ENCODE data around the gene RSRC1. TPM values are rescaled to one million over a fixed set of nuclear protein-coding genes. Genes with fewer than 3 reads are reported as not detected.
A peak's percentile ranks its signal among the peaks of the same experiment; 100 is the strongest.

Gene RSRC1
- total and polyA plus RNA-seq, 2 of the 13 experiments (the other 11 are each of a cell fraction or from before 2014, with no cell fraction given) = 4.9 to 63.0 TPM

DNA sequence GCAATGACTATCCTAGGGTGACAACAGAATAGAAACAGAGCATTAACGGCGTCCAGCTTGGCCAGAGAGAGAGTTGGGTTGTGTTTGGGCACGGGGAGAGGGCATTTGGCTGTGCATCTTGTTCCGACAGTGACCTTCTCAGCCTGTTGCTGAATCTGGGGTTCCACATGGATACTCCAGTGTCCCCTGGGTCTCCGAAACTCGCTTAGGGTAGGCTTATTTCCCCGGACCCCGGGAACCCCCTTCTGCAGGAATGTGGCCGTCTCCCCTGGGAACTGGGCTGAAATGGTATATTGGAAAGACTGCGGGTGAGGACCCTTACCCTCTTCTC, 11.6 kb upstream of the RSRC1 start (continued):
- TF ChIP-seq, protein P1, sequence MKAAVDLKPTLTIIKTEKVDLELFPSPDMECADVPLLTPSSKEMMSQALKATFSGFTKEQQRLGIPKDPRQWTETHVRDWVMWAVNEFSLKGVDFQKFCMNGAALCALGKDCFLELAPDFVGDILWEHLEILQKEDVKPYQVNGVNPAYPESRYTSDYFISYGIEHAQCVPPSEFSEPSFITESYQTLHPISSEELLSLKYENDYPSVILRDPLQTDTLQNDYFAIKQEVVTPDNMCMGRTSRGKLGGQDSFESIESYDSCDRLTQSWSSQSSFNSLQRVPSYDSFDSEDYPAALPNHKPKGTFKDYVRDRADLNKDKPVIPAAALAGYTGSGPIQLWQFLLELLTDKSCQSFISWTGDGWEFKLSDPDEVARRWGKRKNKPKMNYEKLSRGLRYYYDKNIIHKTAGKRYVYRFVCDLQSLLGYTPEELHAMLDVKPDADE (CRISPR knock-in tag; IDR thresholded peaks at IDR 0.05) = no peak
- TF ChIP-seq ETV5 (CRISPR knock-in tag; IDR thresholded peaks at IDR 0.05; ENCODE audit: borderline replicate concordance) (no peak), HNRNPUL1 (IDR thresholded peaks at IDR 0.05; ENCODE audit: low read depth, low read length) (no peak), ZNF503 (CRISPR knock-in tag; IDR thresholded peaks at IDR 0.05) (no peak), GMEB2 (CRISPR knock-in tag; IDR thresholded peaks at IDR 0.05; ENCODE audit: low read depth) (no peak), DRAP1 (CRISPR knock-in tag; IDR thresholded peaks at IDR 0.05) (no peak), ZFP37 (CRISPR knock-in tag; IDR thresholded peaks at IDR 0.05; ENCODE audit: borderline replicate concordance) (0 out of 2 replicates have a peak, but pooled peaks have one; percentile 2), ZNF512 (CRISPR knock-in tag; IDR thresholded peaks at IDR 0.05) (no peak), BORCS8-MEF2B (CRISPR knock-in tag; IDR thresholded peaks at IDR 0.05) (0 out of 2 replicates have a peak, but pooled peaks have one; percentile 0), FOSL1 (CRISPR knock-in tag; IDR thresholded peaks at IDR 0.05; ENCODE audit: borderline replicate concordance) (no peak), GTF3A (CRISPR knock-in tag; conservative IDR thresholded peaks at IDR 0.05) (no peak), KDM5A (IDR thresholded peaks at IDR 0.05; ENCODE audit: borderline replicate concordance, low read length) (no peak), MATR3 (CRISPR knock-in tag; IDR thresholded peaks at IDR 0.05) (no peak), ZNF776 (CRISPR knock-in tag; IDR thresholded peaks at IDR 0.05) (no peak), POLR2A (IDR thresholded peaks at IDR 0.05; ENCODE audit: insufficient read depth in 1 of 2, low read depth in 2 of 2, low read length in 2 of 2) (no peak), MAFG (CRISPR knock-in tag; IDR thresholded peaks at IDR 0.05) (no peak), HMGA1 (CRISPR knock-in tag; conservative IDR thresholded peaks at IDR 0.05) (no peak), FOXC1 (CRISPR knock-in tag; IDR thresholded peaks at IDR 0.05; ENCODE audit: borderline replicate concordance) (no peak), REXO4 (CRISPR knock-in tag; IDR thresholded peaks at IDR 0.05; ENCODE audit: borderline replicate concordance) (0 out of 2 replicates have a peak, but pooled peaks have one; percentile 7), TOPORS (CRISPR knock-in tag; IDR thresholded peaks at IDR 0.05) (peak; percentile 18; the same call in 1 of the 2 replicates), GTF2F1 (IDR thresholded peaks at IDR 0.05; ENCODE audit: low read length) (no peak), ZNF441 (CRISPR knock-in tag; IDR thresholded peaks at IDR 0.05; ENCODE audit: borderline replicate concordance) (no peak), U2AF2 (IDR thresholded peaks at IDR 0.05; ENCODE audit: low read depth, low read length) (no peak), AGO1 (IDR thresholded peaks at IDR 0.05; ENCODE audit: low read depth, low read length, poor library complexity, severe bottlenecking) (no peak)
- TF ChIP-seq, protein P2, sequence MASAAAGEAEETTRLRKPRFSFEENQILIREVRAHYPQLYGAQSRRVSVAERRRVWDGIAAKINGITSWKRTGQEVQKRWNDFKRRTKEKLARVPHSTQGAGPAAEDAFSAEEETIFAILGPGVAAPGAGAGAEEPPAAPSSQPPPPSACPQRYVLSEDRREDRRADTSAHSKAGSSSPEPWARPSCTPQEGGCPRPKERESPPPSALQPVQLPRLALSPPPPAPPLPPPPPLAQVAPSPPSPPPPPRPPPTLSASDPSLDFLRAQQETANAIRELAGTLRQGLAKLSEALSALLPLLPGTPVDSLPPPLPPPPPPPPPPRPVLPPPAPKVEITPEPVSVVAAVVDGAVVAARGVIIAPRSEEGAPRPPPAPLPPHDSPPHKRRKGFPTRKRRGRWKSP (CRISPR knock-in tag; IDR thresholded peaks at IDR 0.05) = no peak

All from HepG2 (cell line).